D341Med (cell line): ENCODE data around the gene SLC4A1.

ENCODE experiments used
- DNase-seq: peaks from one replicate; pipeline ENCODE4 v3.0.0; 2012; ENCODE audit warnings: low spot score

The SLC4A1 gene

DNA sequence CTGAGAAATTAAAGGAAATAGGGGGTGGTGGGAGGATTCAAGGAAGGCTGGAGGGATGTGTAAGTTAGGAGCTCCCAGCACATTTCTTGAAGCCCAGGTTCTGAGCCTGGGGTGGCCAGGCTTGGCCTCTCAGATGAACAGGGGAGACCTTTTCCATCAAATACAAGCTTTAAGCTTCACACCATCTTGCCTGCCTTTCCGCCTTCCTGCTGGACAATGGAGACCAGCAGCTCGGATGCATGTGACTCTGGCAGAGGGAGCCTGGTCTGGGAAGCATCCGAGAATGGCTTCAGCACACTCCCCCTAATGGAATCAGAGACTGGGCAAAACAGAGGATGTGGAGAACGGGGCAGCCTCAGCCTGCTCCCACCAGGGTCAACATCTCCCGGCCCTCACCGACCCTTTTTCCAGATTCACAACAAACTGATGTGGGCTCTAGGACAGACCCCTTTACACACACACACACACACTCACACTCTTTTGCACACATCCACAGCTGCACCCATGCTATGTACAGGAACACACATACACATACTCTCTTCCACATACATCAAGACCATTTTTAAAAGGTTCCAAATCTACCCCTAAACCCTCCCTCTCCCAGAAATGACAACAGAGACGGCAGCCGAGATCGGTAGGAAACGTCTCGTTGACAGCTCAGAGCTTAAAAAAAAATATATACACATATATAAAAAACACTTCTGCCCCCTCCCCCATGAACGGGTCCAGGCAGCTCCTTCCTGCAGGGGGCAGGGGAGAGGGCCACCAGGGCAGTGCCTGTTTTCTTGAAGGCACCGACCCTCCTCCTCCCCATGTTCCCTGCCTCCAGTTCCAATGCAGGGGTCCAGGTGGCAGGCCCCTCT lies 61.7 kb downstream of the SLC4A1 start:
- DNase-seq, result no peak

DNA sequence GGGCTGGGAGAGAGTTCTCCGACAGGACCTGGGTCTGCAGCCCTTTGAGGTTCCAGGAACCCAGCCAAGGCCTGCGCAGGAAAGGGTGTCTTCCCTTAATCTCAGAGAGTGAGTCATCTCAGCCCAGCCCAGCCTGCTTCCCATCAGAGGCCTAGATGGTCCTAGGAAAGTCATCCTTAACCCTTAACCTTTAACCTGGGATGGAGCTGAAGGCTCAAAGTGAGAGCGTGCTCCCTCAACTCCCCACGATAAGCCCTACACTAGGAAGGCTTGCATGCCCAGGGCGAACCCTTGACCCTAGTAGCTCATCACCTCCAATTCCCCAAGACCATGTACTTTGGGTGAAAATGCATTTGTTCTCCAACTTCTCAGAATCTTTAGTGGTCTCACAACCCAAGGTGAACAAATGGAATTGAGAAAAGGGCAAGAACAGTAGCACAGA lies 63.5 kb downstream of the SLC4A1 start:
- DNase-seq, result no peak

DNA sequence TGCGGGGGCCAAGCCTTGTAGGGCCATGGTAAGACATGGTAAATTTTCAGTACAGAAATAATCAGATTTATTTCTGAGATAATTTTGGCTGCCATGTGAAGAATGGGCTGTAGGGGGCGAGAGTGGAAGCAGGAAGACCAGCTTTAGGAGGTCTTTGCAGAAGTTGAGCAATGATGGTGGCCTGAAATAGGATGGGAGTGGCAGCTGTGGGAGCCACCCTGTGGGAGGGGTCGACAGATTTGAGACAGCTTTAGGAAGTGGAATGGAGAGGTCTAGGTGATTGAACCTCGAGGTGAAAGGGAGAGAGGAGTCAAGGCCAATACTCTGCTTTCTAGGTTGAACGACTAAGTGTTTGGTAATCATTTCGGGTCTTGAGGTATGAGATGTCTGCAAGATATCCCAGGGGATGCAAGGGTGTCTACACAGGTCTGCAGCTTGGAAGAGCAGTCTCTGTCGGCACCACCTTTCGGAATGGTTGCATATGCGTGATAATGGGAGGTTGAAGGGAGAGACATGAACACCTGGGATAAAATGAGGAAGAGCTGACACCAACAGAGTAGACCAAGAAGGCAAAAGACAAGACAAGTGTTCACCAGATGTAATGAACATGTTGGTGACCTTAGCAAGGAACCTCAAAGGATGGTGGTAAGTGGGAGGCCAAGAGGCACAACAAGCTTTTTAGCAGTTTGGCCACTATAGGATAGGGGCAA lies 64.0 kb downstream of the SLC4A1 start:
- peak; percentile 74 for DNase-seq

DNA sequence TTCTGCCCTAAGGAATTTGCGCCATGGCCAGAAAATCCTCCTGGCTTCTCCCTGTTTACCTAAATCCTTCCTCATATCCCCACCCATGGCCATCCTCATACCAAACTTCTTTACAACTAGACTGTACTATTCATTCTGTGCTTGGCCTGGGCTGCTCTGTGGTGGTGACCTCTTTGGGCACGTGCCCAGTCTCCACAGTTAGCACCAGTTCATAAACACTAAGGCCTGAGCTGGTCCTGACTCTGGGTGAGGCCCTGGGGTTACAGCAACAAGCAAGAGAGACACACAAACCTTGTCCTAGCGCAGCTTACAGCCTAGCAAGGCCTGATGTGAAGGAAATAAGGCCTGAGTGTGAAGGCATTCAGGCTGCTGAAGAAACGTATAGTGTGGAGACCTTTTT lies 65.2 kb downstream of the SLC4A1 start:
- DNase-seq, result no peak

DNA sequence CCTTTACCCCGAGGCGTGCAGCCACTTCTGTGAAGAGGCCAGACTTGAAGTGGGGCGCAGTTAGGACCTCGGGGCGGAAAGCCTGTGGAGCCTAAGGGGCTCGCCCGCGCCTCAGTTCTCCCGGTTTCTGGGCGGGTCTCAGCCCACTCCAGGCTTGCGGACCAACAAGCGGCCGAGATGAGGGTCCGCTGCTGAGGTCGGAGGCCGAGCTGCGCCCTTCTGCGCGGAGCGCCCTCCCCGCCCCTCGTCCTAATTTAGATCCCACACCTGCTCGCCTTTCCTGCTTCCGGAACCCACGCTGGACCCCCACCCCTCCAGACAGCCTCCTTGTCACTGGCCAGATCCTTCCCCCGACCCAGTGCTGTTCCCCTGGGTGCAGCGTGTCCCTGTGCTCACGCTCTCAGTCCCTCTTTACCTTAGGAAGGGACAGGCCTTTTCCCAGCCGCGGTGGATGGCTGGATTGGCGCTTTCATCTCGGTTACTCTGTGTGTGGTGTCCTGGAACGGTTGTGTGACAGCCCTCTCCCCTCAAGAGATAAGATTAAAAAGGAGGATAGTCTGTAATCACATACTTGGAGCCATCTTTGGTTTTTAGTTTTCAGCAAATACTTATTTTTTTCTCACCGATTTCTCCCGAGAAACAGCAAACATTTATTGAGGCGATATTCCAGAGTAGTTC lies 67.3 kb downstream of the SLC4A1 start:
- DNase-seq, result no peak

DNA sequence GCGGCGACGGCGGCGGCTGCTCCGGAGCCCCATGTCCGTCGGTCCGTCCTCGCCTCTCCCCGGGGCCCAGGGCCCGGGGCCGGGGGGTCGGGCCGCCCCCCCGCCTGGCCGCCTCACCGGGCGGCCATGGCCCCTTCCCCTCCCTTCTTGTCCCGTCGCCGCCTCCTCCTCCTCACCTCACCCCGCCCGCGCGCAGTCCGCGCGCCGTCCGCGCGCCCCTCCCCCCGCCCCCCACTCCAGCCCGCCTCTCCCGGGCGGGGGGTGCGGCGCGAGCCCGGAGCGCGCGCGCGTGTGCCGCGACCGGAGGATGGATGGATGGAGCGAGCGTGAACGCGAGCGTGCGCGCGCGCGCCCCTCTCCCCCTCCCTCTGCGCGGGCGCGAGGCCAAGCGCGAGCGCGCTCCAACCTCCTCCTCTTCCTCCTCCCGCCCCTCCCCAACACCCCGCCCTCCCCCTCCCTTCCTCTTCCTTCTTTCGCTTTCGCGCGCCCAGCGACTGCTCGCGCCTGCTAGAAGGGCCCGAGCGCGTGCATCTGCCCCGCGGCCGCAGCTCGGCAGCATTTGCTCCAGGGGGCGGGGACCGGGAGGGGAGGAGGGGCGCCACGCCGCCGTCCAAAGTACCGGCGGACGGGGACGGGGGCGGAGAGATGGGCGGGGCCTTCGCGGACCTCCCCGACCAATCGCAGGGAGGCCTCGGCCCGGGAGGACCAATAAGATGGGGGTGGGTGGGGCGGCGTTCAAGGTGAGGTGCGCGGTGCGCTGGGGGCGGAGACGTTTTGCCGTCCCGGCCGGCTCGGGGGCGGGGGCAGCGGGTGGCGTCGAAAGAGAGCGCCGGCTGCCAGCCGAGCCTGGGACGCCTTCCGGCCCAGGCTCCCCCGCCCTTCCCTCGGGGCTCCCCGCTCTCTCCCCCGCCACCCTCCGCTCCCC lies 68.1 kb downstream of the SLC4A1 start, which contains the start of gene ATXN7L3:
Gene ATXN7L3 (minus strand): TSS at position 332 of the 925 bp plus-strand sequence. CDS start 1,814 bp downstream, outside the sequence.
- DNase-seq, result peak; percentile 100

DNA sequence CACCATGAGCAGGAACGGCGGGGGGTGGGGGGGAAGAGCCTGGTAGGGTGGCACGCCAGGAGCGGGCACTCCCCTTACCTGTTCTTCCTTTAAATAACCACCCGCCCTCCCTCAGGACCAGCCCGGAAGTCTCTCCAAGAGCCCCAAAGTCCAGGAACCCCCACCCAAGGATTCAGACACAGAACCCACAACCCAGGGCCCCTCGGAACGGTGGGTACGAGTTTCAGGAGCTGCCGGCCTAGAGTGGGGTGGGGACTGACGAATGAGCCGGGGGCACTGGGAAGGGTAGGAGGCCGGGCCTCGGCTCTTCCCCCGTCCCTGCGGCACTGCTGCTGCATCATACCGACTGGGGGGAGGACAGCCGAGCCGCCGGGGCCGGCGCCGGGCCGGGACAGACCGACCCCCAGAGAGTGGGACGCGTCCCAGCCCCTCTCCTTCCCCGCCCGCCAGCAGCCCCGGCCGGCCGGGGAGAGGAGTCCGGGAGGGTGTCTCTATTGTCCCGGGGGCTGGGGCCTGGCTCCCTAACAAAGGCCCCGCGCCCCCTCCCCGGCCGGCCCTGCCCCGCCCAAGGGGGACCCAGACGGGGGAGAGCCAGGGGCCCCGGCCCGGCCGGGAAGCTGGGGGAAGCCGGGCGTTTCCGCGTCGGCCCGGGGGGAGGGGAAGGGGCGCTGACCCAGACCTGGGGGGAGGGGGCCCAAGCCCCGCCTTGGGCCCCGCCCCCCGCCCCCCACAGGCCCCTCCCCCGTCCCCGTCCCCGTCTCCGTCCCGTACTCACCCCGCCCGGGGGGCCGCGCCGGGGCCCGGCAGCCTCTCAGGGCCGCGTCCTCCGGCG lies 69.0 kb downstream of the SLC4A1 start:
- DNase-seq, result peak; percentile 95
